GM13976 (cell line): ENCODE results near the gene MBOAT1.

Source experiments
- DNase-seq: peaks from one replicate; pipeline ENCODE4 v3.0.0; 2012; ENCODE audit warnings: low spot score
- in situ Hi-C: fragments of 300-500 bp; cut with MboI; formaldehyde crosslinking; loops from one replicate; pipeline ENCODE4 v1.12.0; 2022; ENCODE audit warnings: low sequenced_read_pairs, mixed read lengths, inconsistent platforms; ENCODE audit not compliant: unreplicated experiment
- TF ChIP-seq, protein P1 (sequence below): IDR thresholded peaks from 2 replicates; pipeline ENCODE4 v1.5.1; 2012; ENCODE audit warnings: borderline replicate concordance, mild to moderate bottlenecking; ENCODE audit not compliant: insufficient read depth; ENCODE audit errors: extremely low read depth, missing control alignments, control extremely low read depth

Gene MBOAT1

DNA sequence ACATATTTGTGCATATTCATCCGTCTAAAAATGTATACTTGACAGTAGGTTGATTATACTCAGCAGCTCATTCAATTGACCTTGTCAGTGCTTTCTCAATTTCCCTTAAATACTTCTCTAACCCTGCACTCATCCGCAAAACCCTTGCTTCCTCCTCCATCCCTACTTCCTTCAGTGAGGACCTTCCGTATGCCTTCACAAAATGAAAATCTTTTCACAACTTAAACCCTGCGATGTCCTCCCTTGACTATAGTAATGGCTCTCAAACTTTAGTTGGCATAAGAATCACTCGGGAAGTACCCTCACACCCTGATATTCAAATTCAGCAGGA, 5.2 kb downstream of the MBOAT1 start:
- DNase-seq, result no peak
- in situ Hi-C loops, result no loop called here
- TF ChIP-seq, protein P1, sequence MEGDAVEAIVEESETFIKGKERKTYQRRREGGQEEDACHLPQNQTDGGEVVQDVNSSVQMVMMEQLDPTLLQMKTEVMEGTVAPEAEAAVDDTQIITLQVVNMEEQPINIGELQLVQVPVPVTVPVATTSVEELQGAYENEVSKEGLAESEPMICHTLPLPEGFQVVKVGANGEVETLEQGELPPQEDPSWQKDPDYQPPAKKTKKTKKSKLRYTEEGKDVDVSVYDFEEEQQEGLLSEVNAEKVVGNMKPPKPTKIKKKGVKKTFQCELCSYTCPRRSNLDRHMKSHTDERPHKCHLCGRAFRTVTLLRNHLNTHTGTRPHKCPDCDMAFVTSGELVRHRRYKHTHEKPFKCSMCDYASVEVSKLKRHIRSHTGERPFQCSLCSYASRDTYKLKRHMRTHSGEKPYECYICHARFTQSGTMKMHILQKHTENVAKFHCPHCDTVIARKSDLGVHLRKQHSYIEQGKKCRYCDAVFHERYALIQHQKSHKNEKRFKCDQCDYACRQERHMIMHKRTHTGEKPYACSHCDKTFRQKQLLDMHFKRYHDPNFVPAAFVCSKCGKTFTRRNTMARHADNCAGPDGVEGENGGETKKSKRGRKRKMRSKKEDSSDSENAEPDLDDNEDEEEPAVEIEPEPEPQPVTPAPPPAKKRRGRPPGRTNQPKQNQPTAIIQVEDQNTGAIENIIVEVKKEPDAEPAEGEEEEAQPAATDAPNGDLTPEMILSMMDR, result no peak

DNA sequence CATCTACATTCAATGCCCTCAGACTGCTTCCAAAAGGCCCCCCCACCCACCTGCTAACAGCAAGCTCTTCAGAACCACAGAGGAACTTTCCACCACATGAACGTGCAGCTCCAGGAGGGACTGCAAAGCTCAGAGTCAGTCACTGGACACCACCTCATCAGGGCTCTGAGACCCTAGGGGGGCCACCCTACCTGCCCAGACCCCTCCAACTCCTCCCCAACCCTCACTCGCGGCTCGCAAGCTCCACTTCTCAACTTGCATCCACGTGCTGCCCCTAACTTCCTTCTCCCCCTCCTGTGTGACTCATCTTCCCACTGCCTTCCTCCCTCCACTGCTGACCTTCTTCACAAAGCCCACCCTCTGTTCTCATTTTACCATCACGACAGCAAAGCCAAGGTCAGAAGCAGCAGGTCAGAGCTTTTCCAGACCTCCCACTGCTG, 6.5 kb downstream of the MBOAT1 start:
- in situ Hi-C loops, result no loop called here
- TF ChIP-seq, protein P1, result no peak
- DNase-seq, result no peak

DNA sequence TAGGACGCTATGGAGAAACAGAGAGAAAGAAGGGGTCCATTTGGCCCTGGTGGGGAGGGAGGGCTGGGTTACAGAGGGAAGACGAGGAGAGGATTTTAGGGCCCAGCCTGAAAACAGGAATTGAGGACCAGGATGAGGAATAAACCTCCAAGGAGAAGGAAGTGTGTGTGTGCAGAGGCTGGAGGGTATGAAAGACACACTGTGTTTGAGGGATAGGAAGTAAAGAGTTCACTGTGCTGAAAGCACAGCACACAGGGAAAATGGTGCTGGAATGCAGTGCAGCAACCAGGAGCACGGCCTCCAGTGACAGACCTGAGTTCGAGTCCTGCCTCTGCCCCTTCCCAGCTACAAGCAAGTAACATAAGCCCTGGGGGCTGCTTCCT, 7.8 kb downstream of the MBOAT1 start:
- DNase-seq, result no peak
- in situ Hi-C loops, result no loop called here
- TF ChIP-seq, protein P1, result no peak

DNA sequence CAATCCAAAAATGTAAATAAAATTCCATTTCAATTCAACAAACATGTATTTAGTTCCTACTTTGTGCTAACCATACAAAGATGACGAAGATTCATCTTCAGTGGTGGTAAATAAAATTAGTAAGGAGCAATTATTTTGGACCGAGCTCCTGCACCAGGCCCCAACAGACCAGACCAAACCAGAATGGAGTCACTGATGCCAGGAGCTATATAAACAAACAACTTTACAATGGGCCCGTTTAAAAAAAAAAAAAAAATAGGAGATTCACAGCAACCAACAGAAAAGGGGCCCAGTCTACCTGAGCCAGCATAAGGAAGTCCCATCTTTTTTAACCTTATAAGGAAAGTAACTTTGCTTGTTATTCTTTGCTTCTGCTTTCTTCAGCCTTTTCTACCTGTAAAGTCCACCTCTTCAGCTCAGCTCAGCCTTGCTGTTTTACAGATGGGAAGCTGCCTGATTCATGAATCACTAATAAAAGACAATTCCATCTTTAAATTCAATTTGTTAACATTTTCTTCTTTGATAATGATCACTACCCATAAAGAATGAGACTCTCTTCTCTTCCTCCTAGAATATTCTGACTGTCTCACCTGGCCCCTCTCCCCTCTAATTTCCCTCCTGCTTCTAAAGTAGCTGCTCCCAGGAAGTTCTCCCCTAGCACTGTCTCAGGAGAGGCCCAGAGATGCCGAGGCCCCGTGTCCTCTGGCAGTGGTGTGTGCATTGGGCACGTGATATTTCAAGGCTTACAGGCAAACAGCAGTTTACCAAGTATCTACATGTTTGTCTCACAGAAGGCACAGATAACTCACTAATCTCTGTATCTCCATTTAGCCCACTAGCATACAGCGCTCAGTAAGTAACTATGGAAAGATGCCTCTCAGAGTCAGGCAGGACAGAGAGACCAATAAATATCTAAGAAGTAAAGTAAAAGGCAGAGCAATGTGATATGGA, 8.4 kb downstream of the MBOAT1 start:
- in situ Hi-C loops, result no loop called here
- TF ChIP-seq, protein P1, result no peak
- DNase-seq, result no peak

DNA sequence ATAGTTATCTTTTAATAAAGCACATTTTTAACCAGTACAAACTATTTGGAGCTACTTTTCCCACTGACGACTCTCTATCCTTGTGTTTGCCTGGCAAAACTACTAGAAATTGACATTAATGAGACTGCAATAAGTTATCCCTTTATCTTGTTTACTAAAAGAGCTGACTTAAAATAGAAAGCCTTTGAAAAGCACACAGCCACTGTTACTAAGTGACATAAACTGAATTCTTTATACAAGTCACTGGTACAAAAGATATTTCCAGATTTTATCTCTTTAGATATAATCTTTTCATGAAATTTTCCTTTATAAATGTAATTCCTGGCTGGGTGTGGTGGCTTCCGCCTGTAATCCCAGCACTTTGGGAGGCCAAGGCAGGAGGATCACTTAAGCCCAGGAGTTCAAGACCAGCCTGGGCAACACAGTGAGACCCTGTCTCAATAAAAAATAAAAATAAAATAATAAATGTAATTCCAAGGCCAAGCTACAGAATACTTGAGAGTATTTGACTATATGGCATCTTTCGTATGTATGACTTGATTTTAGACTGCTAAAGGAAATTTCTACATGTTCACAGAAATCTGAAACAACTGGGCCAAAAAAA, 9.5 kb downstream of the MBOAT1 start:
- TF ChIP-seq, protein P1, result no peak
- no peak for DNase-seq
- in situ Hi-C loops, result no loop called here

DNA sequence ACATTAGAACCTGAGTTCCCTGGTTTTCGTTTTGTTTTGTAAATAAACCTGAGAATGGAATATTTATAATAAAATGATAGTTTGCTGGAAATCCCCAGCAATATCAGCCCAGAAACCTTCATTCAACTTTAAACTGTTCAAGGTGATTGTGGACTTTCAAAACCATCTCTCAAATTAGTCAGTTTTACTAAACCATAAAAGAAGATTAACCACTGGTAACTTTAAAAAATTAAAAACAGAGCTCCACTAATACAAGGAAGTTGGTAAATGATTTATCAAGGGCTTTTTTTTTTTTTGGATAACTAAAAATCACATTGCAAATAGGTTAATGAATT, 10.0 kb downstream of the MBOAT1 start:
- in situ Hi-C loops, result no loop called here
- DNase-seq, result no peak
- TF ChIP-seq, protein P1, result no peak
